Ascending aorta (tissue), 2 donors: ENCODE data around the gene LAMA2. TPM values are rescaled to one million over a fixed set of nuclear protein-coding genes. Genes with fewer than 3 reads are reported as not detected.

ENCODE experiments used
- DNase-seq, 2 donors: peaks; one replicate each; pipeline ENCODE4 v3.0.0-alpha.2; 2019; ENCODE audit warnings: low spot score in 2 of 2
- H3K27ac ChIP-seq, 2 donors: fragments of 200-600 bp; sonication (generic); one replicate each; pipeline ENCODE4 v1.5.1; 2016 to 2017; ENCODE audit warnings: mild to moderate bottlenecking in 1 of 2
- H3K27me3 ChIP-seq: fragments of 200-600 bp; sonication (generic); one replicate; pipeline ENCODE4 v1.5.1; 2017
- H3K36me3 ChIP-seq, 2 donors: fragments of 200-600 bp; sonication (generic); one replicate each; pipeline ENCODE4 v1.5.1; 2016
- H3K4me1 ChIP-seq, 2 donors: fragments of 200-600 bp; sonication (generic); one replicate each; pipeline ENCODE4 v1.5.1; 2016 to 2017; ENCODE audit warnings: mild to moderate bottlenecking in 1 of 2
- H3K4me3 ChIP-seq, 2 donors: fragments of 200-600 bp; sonication (generic); one replicate each; pipeline ENCODE4 v1.5.1; 2016 to 2017; ENCODE audit warnings: mild to moderate bottlenecking in 1 of 2
- H3K9me3 ChIP-seq, 2 donors: fragments of 200-600 bp; sonication (generic); one replicate each; pipeline ENCODE4 v1.5.1; 2016
- CTCF ChIP-seq, 3 experiments: fragments of 200-600 bp in 2 of 3; fragments of 450-650 bp in 1 of 3; sonication (generic) in 2 of 3; IDR thresholded peaks; one replicate each; pipeline ENCODE4 v1.5.1; 2016 to 2019; ENCODE audit warnings: antibody characterized with exemption in 3 of 3, mild to moderate bottlenecking in 1 of 3, moderate library complexity in 1 of 3
- intact Hi-C: fragments of 100-400 bp; cut with DNase I; formaldehyde crosslinking; loops from one replicate; pipeline ENCODE4 v1.15.1; 2023
- total RNA-seq: library from RNA; depleted of rRNA; stranded (reverse); fragments of >200 nt; gene quantifications from one replicate; pipeline ENCODE4 v1.1.0, GENCODE V29; 2016

The LAMA2 gene
- total RNA-seq, 1 donor from 2014 or later, result 45.2 TPM

- H3K36me3 ChIP-seq, result no peaks in the 10 kb centered on the region
- no peaks in the 10 kb centered on the region for H3K9me3 ChIP-seq
- intact Hi-C loops, result no loop called here
- no peaks in the 10 kb centered on the region for H3K27me3 ChIP-seq
- H3K4me3 ChIP-seq, result no peak overlapping the region
- H3K4me1 ChIP-seq, result no peaks in the 10 kb centered on the region
- TF ChIP-seq CTCF (IDR thresholded peaks at IDR 0.05), result no peak
- no peak overlapping the region for H3K27ac ChIP-seq
- no peak for DNase-seq
Measured at GRCh38 chr6:128930321-128930720, 47.4 kb downstream of the LAMA2 start.

DNA sequence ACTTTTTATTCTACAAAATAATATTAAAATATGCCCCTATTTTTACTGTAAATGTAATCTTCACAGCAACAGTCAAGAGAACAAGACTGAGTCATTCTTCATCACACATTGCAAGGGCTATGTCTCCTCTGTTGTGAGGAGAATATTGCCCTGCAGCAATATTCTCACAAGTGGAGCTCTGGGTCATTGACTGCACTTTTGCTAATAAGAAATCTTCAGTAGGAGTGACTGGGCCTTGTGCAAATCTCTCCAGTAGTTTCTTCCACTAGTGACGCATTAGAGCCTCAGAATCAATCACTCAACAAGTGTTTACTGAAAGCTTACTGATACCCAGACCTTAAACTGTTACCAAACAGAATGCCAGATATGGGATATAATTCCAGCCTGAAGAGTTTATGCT is 49.1 kb downstream of the LAMA2 start:
- no peaks in the 10 kb centered on the region for H3K27me3 ChIP-seq
- no peaks in the 10 kb centered on the region for H3K9me3 ChIP-seq
- no peak overlapping the region for H3K27ac ChIP-seq
- no peak for DNase-seq
- H3K36me3 ChIP-seq, result no peaks in the 10 kb centered on the region
- H3K4me3 ChIP-seq, result no peak overlapping the region
- no peaks in the 10 kb centered on the region for H3K4me1 ChIP-seq
- TF ChIP-seq CTCF (IDR thresholded peaks at IDR 0.05), result no peak
- intact Hi-C loops, result no loop called here

- Histone ChIP-seq H3K4me3 (no peak overlapping the region), H3K27me3 (no peaks in the 10 kb centered on the region), H3K27ac (no peak overlapping the region), H3K9me3 (no peaks in the 10 kb centered on the region), H3K4me1 (no peaks in the 10 kb centered on the region), H3K36me3 (no peaks in the 10 kb centered on the region)
- TF ChIP-seq CTCF (IDR thresholded peaks at IDR 0.05), result no peak
- no peak for DNase-seq
- intact Hi-C loops, result no loop called here
Measured at GRCh38 chr6:128950864-128951263, 67.9 kb downstream of the LAMA2 start.

DNA sequence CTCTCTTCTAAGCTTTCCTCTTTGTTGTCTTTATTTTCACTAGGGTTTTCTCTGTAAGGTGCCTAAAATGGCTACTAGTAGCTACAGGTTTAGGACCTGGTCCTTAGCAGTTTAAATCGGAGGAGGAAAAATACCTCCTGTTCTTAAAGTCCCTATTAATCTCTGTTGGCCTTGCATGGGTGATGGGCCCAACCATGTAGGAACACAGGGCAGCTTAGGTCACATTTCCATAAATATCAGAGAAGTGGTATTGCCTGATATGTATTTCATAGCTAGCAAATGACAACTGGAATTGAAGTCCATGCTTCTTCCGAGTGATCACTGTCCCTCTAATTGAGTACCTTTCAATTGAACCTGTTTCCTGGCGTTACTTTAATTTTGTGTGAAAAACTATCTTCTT is 70.0 kb downstream of the LAMA2 start:
- Histone ChIP-seq H3K27ac (no peak overlapping the region), H3K36me3 (no peaks in the 10 kb centered on the region), H3K27me3 (no peaks in the 10 kb centered on the region), H3K9me3 (no peaks in the 10 kb centered on the region), H3K4me3 (no peak overlapping the region), H3K4me1 (no peaks in the 10 kb centered on the region)
- intact Hi-C loops, result no loop called here
- DNase-seq, result no peak
- TF ChIP-seq CTCF (IDR thresholded peaks at IDR 0.05), result no peak

DNA sequence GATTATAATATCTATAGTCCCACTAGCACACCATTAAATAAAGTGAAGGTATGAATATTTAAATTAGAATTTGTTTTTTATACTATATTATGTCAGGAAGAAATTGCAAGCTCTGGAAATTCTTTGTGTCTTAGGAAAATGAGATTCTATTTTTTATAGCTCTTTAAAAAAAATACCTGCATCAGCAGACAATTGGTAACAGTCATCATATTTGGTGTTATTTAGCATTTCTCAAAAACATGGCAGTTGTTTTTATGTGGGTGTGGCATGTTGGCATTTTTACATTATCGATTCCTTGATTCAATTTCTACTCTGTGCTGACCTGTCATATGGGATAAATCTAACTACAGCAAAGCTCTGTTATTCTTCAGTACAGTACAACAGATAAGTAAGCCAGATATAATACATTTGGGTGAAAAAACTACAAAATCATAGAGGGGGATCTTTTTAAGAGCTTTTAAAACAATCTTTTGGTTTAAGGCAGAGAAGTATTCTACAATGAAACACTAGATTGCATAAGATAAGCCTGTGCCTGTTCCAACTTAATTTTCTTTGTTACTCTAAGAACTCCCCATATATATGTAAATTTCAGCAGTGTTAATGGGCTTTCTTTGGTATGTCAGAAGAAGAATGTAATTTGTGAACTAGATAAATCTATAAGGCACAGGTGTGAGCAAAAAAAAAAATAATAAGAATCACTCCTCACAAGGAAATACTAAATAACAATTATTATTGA is 71.5 kb downstream of the LAMA2 start:
- no peak for DNase-seq
- intact Hi-C loops, result no loop called here
- Histone ChIP-seq H3K27me3 (no peaks in the 10 kb centered on the region), H3K9me3 (no peaks in the 10 kb centered on the region), H3K36me3 (no peaks in the 10 kb centered on the region), H3K4me1 (no peaks in the 10 kb centered on the region), H3K4me3 (no peak overlapping the region), H3K27ac (no peak overlapping the region)
- no peak for TF ChIP-seq CTCF (IDR thresholded peaks at IDR 0.05)

- no peaks in the 10 kb centered on the region for H3K4me1 ChIP-seq
- no peak for TF ChIP-seq CTCF (IDR thresholded peaks at IDR 0.05)
- H3K27me3 ChIP-seq, result no peaks in the 10 kb centered on the region
- H3K36me3 ChIP-seq, result no peaks in the 10 kb centered on the region
- no peaks in the 10 kb centered on the region for H3K9me3 ChIP-seq
- no peak for DNase-seq
- intact Hi-C loops, result no loop called here
- H3K4me3 ChIP-seq, result no peak overlapping the region
- H3K27ac ChIP-seq, result no peak overlapping the region
Measured at GRCh38 chr6:128963561-128963960, 80.6 kb downstream of the LAMA2 start.
